Measurements from ENCODE around the gene MEF2D.

The MEF2D gene

GRCh38 chr1:156425943-156426342 is 74.6 kb downstream of the MEF2D start:
- Histone ChIP-seq H3K23ac (ENCODE audit: low read length) (no peak overlapping the region), H3K4me1 (ENCODE audit: control insufficient read depth, low read depth, low read length) (peaks cover 37% of the 10 kb centered on the region), H3K4me2 (ENCODE audit: low read length) (no peak overlapping the region), H2BK120ac (ENCODE audit: low read depth, low read length) (no peak overlapping the region), H3K4me3 (ENCODE audit: low read length) (no peak overlapping the region), H3K27me3 (ENCODE audit: insufficient read depth, low read length, poor library complexity) (no peaks in the 10 kb centered on the region), H2BK15ac (replicated peaks; ENCODE audit: low read depth) (no peak overlapping the region), H3K27ac (ENCODE audit: low read depth, low read length) (no peak overlapping the region), H3K4ac (ENCODE audit: low read depth, low read length) (no peak overlapping the region), H2BK5ac (ENCODE audit: low read length) (no peak overlapping the region), H2AK5ac (ENCODE audit: low read length) (no peak overlapping the region), H3K18ac (ENCODE audit: low read length) (no peak overlapping the region), H4K8ac (ENCODE audit: low read depth, low read length) (no peak overlapping the region), H3K79me1 (ENCODE audit: low read length) (peaks cover 9% of the 10 kb centered on the region), H4K5ac (ENCODE audit: low read length) (no peak overlapping the region), H3K9ac (ENCODE audit: low read length) (no peak overlapping the region), H3K79me2 (ENCODE audit: control insufficient read depth, insufficient read depth, low read length) (peaks cover 7% of the 10 kb centered on the region), H3K36me3 (ENCODE audit: control insufficient read depth, insufficient read depth, low read length) (no peaks in the 10 kb centered on the region), H3K56ac (ENCODE audit: low read length) (peak overlapping the region; percentile 54)
- no CpG with 5 or more reads among the region's 7 CpGs for WGBS (ENCODE audit: extremely low coverage, insufficient coverage, low lambda C conversion rate)
- no peak for DNase-seq

GRCh38 chr1:156424806-156425432 is 75.7 kb downstream of the MEF2D start:
- no peak overlapping the region for H3K56ac ChIP-seq (ENCODE audit: low read length)
- no peaks in the 10 kb centered on the region for H3K36me3 ChIP-seq (ENCODE audit: control insufficient read depth, insufficient read depth, low read length)
- no peak overlapping the region for H3K4me3 ChIP-seq (ENCODE audit: low read length)
- no peak overlapping the region for H2BK5ac ChIP-seq (ENCODE audit: low read length)
- no peaks in the 10 kb centered on the region for H3K27me3 ChIP-seq (ENCODE audit: insufficient read depth, low read length, poor library complexity)
- no peak overlapping the region for H4K5ac ChIP-seq (ENCODE audit: low read length)
- no peak overlapping the region for H3K18ac ChIP-seq (ENCODE audit: low read length)
- H2BK120ac ChIP-seq (ENCODE audit: low read depth, low read length), result no peak overlapping the region
- peaks cover 12% of the 10 kb centered on the region for H3K79me1 ChIP-seq (ENCODE audit: low read length)
- no peak for DNase-seq
- H3K27ac ChIP-seq (ENCODE audit: low read depth, low read length), result no peak overlapping the region
- no peak overlapping the region for H3K23ac ChIP-seq (ENCODE audit: low read length)
- H3K4ac ChIP-seq (ENCODE audit: low read depth, low read length), result no peak overlapping the region
- no peak overlapping the region for H3K4me2 ChIP-seq (ENCODE audit: low read length)
- H2BK15ac ChIP-seq (replicated peaks; ENCODE audit: low read depth), result no peak overlapping the region
- H4K8ac ChIP-seq (ENCODE audit: low read depth, low read length), result no peak overlapping the region
- no peak overlapping the region for H3K9ac ChIP-seq (ENCODE audit: low read length)
- peaks cover 37% of the 10 kb centered on the region for H3K4me1 ChIP-seq (ENCODE audit: control insufficient read depth, low read depth, low read length)
- peak overlapping the region; percentile 3 for H2AK5ac ChIP-seq (ENCODE audit: low read length)
- WGBS (ENCODE audit: extremely low coverage, insufficient coverage, low lambda C conversion rate), result no CpG with 5 or more reads among the region's 10 CpGs
- peaks cover 14% of the 10 kb centered on the region for H3K79me2 ChIP-seq (ENCODE audit: control insufficient read depth, insufficient read depth, low read length)

- H3K4me2 ChIP-seq (ENCODE audit: low read length), result no peak overlapping the region
- no peak overlapping the region for H3K27ac ChIP-seq (ENCODE audit: low read depth, low read length)
- no peak overlapping the region for H2AK5ac ChIP-seq (ENCODE audit: low read length)
- no peak overlapping the region for H3K4ac ChIP-seq (ENCODE audit: low read depth, low read length)
- peaks cover 20% of the 10 kb centered on the region for H3K79me2 ChIP-seq (ENCODE audit: control insufficient read depth, insufficient read depth, low read length)
- H2BK5ac ChIP-seq (ENCODE audit: low read length), result no peak overlapping the region
- H3K27me3 ChIP-seq (ENCODE audit: insufficient read depth, low read length, poor library complexity), result no peaks in the 10 kb centered on the region
- H3K79me1 ChIP-seq (ENCODE audit: low read length), result peaks cover 16% of the 10 kb centered on the region
- no peak overlapping the region for H4K5ac ChIP-seq (ENCODE audit: low read length)
- H3K4me3 ChIP-seq (ENCODE audit: low read length), result no peak overlapping the region
- H3K36me3 ChIP-seq (ENCODE audit: control insufficient read depth, insufficient read depth, low read length), result no peaks in the 10 kb centered on the region
- no peak overlapping the region for H4K8ac ChIP-seq (ENCODE audit: low read depth, low read length)
- WGBS (ENCODE audit: extremely low coverage, insufficient coverage, low lambda C conversion rate), result no CpG with 5 or more reads among the region's 7 CpGs
- no peak overlapping the region for H2BK15ac ChIP-seq (replicated peaks; ENCODE audit: low read depth)
- DNase-seq, result peak; percentile 46
- H3K4me1 ChIP-seq (ENCODE audit: control insufficient read depth, low read depth, low read length), result peaks cover 43% of the 10 kb centered on the region
- H3K9ac ChIP-seq (ENCODE audit: low read length), result peak overlapping the region; percentile 48
- H2BK120ac ChIP-seq (ENCODE audit: low read depth, low read length), result peak overlapping the region; percentile 8
- H3K18ac ChIP-seq (ENCODE audit: low read length), result no peak overlapping the region
- peak overlapping the region; percentile 82 for H3K56ac ChIP-seq (ENCODE audit: low read length)
- H3K23ac ChIP-seq (ENCODE audit: low read length), result no peak overlapping the region
Observed at GRCh38 chr1:156423422-156424352, 76.9 kb downstream of the MEF2D start.

- Histone ChIP-seq H3K9ac (ENCODE audit: low read length) (peak overlapping the region; percentile 48), H4K8ac (ENCODE audit: low read depth, low read length) (no peak overlapping the region), H2BK5ac (ENCODE audit: low read length) (peak overlapping the region; percentile 44), H3K56ac (ENCODE audit: low read length) (peak overlapping the region; percentile 82), H3K4me2 (ENCODE audit: low read length) (peak overlapping the region; percentile 38), H3K23ac (ENCODE audit: low read length) (no peak overlapping the region), H3K79me2 (ENCODE audit: control insufficient read depth, insufficient read depth, low read length) (peaks cover 19% of the 10 kb centered on the region), H2BK15ac (replicated peaks; ENCODE audit: low read depth) (no peak overlapping the region), H2BK120ac (ENCODE audit: low read depth, low read length) (peak overlapping the region; percentile 16), H4K5ac (ENCODE audit: low read length) (no peak overlapping the region), H3K4ac (ENCODE audit: low read depth, low read length) (no peak overlapping the region), H3K4me3 (ENCODE audit: low read length) (no peak overlapping the region), H2AK5ac (ENCODE audit: low read length) (peak overlapping the region; percentile 44), H3K27me3 (ENCODE audit: insufficient read depth, low read length, poor library complexity) (no peaks in the 10 kb centered on the region), H3K18ac (ENCODE audit: low read length) (peak overlapping the region; percentile 10), H3K36me3 (ENCODE audit: control insufficient read depth, insufficient read depth, low read length) (no peaks in the 10 kb centered on the region), H3K27ac (ENCODE audit: low read depth, low read length) (no peak overlapping the region), H3K79me1 (ENCODE audit: low read length) (peaks cover 16% of the 10 kb centered on the region), H3K4me1 (ENCODE audit: control insufficient read depth, low read depth, low read length) (peaks cover 36% of the 10 kb centered on the region)
- WGBS (ENCODE audit: extremely low coverage, insufficient coverage, low lambda C conversion rate), result no CpG with 5 or more reads among the region's 15 CpGs
- DNase-seq, result peak; percentile 90
Observed at GRCh38 chr1:156422602-156423091, 77.9 kb downstream of the MEF2D start.

- peak overlapping the region; percentile 28 for H3K4me3 ChIP-seq (ENCODE audit: low read length)
- WGBS (ENCODE audit: extremely low coverage, insufficient coverage, low lambda C conversion rate), result no CpG with 5 or more reads among the region's 12 CpGs
- H3K23ac ChIP-seq (ENCODE audit: low read length), result no peak overlapping the region
Observed at GRCh38 chr1:156421939-156422601, 78.5 kb downstream of the MEF2D start.

More at GRCh38 chr1:156421939-156422601, 78.5 kb downstream of the MEF2D start:
- Histone ChIP-seq H4K8ac (ENCODE audit: low read depth, low read length) (no peak overlapping the region), H3K79me2 (ENCODE audit: control insufficient read depth, insufficient read depth, low read length) (peaks cover 21% of the 10 kb centered on the region), H3K9ac (ENCODE audit: low read length) (peak overlapping the region; percentile 76), H3K56ac (ENCODE audit: low read length) (peak overlapping the region; percentile 82), H2BK120ac (ENCODE audit: low read depth, low read length) (peak overlapping the region; percentile 16), H4K5ac (ENCODE audit: low read length) (no peak overlapping the region), H2BK15ac (replicated peaks; ENCODE audit: low read depth) (no peak overlapping the region), H3K27me3 (ENCODE audit: insufficient read depth, low read length, poor library complexity) (no peaks in the 10 kb centered on the region), H3K79me1 (ENCODE audit: low read length) (peaks cover 17% of the 10 kb centered on the region), H3K4me2 (ENCODE audit: low read length) (peak overlapping the region; percentile 90), H3K36me3 (ENCODE audit: control insufficient read depth, insufficient read depth, low read length) (no peaks in the 10 kb centered on the region), H2BK5ac (ENCODE audit: low read length) (peak overlapping the region; percentile 76), H3K4me1 (ENCODE audit: control insufficient read depth, low read depth, low read length) (peaks cover 34% of the 10 kb centered on the region), H3K4ac (ENCODE audit: low read depth, low read length) (no peak overlapping the region), H3K18ac (ENCODE audit: low read length) (peak overlapping the region; percentile 22), H2AK5ac (ENCODE audit: low read length) (peak overlapping the region; percentile 72), H3K27ac (ENCODE audit: low read depth, low read length) (no peak overlapping the region)
- DNase-seq, result peak; percentile 89

All from mesendoderm (in vitro differentiated cells).